G401.6 (cell line): ENCODE results near the gene DLGAP5.

Source experiments
- FAIRE-seq: peaks from 2 replicates; lab custom pipeline; 2012; peaks lifted over from hg19 to GRCh38; lab: Jason Lieb, UNC

Gene DLGAP5

DNA sequence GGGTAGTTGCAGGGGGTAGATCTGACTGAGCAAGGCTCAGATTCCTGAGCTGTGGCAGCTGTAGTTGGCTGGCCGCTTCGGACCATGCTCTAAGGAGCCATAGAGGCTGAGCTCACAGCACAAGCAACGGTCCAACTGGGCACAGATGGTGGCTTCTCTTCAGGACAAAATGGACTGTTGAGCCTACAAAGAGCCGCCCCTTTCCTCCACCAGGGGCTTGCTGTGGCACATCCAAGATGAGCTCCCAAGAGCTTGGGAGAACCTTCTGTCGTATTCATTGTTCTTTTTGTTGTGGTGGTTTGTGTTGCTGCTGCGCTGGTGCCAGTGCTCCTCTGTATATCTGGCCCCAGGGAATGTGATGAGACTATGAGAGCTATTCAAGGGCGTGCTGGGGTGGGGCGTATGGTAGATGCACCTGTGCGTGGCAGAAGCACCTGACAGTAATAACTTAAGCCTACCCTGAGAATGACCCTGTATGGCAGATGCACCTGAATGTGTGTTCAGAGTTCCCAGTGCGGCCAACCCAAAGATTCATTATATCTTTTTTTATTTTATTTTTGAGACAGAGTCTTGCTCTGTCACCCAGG, 80.2 kb downstream of the DLGAP5 start:
- FAIRE-seq = no peak

DNA sequence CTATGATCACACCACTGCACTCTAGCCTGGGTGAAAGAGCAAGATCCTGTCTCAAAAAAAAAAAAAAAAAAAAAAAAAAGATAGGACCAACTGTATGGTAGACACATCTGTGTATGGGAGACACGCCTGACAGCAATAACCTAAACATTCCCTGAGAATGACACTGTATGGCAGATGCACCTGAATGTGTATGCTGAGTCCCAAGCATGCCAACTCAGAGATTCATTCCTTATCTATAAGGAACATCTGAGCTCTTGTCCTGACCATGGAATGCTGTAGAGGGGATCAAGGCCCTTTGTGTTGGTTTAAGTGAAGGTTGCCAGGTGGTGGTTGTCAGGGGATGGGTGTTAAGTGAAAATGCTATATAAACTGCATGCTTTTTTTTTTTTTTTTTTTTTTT, 81.5 kb downstream of the DLGAP5 start:
- FAIRE-seq = no peak

DNA sequence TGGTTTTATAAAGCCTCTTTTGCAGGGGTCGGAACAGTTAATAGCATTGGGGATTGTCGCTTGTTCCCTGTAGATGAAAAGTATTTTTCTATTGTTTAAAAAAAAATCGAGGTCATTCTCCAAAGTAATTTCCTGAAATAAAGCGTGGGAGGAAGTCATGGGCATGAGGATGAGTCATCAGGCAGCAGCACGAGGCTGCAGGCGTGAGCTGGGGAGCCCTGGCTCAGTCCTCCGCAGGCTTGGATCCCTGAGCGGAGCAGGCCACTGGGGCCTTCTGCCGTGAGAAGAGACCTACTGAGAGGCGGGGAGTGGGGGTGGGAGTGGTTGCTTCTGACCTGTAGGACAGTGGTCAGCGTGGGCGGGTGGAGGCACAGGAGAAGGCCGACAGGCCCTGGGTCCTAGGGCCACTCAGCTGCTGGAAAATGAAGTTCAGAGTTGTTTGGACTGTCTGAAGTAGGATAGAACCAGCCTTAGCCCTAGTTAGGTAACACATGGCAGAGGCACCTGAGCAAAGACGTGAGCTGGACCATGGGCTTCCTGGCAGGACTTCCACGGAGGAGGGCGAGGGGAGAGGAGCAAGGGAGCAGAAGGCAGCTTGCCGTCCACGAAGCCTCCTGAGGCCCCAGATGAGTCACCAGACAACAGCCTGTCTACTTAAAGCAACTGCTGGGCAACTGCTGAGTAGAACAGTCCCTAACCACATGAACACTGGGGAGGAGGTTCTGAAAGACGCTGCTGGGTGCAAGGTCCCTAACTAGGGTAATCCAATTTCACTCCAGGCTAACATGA, 83.4 kb downstream of the DLGAP5 start:
- peak; percentile 36 for FAIRE-seq

DNA sequence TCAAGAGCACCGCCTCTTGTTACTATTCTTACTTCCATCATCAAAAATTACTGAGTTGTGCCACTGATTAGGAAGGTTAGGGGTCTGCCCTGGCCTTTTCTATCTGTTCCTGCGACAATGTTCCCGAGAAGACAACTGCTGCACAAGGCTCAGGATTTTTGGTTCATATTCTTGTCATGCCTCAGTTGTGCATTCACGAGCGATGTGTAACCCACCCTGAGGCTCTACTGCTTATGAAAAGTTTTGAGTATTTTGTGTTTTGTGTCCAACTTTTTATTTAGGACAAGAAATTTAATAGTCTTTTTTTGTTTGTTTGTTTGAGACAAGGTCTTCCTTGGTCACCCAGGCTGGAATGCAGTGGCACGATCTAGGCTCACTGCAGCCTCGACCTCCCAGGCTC, 85.4 kb downstream of the DLGAP5 start:
- FAIRE-seq = no peak

DNA sequence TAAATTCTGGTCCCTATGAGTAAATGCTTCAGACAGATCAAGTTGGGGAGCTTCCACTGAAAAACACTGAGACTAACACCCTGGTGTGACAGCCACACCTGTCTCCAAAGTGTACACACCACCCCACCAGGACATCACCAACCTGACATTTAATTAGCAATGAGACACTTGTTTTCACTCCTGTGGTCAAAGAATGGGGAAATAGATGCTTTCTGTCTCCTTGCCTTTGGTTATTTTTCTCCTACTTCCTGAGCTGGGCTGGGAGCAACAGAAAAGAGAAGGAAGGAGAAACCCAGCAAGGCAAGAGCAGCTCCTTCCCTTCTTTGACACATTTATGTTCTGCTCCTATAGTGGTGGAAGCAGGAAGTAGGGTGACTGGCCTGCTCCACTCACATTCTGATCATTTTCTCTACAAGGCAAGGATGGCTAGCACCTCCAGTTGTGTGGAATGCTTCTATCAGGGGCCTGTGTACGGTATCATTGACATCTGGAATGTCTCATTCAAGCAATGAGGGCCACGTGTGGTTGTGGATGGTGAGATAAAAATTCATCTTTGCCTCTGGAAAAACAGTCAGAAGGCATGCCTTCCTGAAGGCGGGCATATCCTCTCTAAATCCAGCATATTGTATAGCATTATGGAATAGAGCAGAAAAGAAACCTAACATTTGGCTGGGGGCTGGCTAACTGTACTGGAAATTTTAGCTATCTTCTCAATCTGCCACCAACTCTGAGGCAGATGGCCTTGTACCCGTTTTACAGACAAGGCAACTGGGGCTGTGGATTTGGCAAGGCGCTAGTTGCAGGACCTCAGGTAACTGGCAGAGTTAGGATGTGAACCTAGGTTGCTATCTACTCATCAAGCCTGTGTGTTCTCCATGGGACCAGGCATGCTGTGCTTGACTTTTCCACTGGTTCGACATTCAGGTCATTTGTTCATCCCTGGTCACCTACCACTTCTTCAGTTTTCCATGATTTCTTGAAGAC, 87.1 kb downstream of the DLGAP5 start:
- FAIRE-seq = no peak

DNA sequence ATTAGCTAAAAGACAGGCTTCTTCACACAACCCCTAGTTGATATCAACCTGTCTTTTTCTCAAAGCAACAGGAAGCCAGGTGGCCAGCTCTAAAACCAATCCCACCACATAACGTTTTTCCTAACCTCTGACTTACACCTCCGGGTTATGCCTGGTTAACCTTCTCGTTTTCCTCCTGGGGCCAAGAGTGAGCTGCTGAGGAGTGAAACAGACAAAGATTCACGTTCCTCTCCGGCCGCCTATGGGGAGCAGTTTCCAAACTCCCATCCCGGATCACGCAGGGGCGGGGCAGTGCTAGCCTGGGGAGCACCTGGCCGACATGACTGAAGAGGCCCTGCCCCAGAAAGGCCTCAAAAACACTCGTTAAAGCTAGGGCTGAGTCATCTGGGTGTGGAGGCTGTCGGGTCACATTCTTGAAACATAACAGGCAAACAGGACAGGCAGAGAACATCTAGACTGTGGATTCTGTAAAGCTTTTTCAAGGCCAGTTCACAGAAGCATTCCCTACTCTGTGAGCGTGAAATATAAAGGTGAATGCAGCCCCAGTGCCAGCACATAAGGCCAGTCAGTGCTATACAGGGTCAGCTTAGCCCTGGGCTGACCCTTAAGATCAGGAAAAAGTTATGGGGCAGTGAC, 88.3 kb downstream of the DLGAP5 start:
- FAIRE-seq = peak; percentile 89

DNA sequence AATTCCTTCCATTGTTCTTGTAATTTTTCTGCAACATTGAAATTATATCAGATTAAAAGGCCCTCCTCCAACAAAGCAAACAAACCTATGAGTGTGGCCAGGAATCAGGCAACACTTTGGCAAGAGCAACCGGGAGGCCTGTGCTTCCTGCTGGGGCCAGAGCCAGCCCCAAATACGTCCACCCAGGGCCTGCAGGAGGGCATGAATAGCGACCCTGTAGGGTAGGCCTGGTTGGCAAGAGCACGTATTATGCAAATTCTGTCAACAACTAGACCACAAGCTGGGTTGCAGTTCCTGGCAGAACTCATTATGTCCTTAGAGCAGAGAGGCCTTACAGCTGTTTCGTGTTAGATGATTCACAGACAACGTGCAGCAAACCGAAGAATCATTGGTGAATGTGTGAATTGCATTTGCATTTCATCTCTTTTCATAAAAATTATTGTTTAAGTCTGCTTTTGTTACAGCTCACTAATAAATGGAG, 89.2 kb downstream of the DLGAP5 start:
- FAIRE-seq = peak; percentile 54

DNA sequence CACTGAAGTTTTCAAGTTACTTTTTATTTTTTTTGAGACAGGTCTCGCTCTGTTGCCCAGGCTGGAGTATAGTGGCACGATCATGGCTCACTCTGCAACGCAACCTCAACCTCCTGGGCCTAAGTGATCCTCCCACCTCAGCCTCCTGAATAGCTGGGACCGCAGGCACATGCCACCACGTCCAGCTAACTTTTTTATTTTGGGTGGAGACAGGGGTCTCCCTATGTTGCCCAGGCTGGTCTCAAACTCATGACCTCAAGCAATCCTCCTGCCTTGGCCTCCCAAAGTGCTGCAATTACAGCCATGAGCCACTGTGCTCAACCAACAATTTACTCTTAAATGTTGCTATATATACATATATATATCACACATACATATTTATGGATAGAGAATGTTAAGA, 89.7 kb downstream of the DLGAP5 start:
- no peak for FAIRE-seq

DNA sequence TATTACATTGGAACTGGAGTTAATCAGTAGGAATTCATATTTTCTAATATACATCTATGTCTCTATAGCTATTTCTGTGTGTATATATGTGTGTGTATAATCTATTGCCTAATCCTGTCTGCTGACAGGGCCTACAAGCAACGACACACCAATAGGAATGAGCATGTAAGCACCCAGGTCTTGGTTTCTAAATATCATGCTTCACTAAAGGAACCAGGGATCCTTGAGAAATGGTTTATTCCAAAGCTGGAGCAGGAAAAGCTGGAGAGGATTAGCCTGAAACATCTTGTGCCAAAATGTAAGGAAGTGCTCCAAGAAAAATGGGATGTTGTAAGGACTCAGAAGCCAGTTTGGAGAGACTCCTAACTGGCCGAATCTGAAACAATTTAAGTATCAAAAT, 91.6 kb downstream of the DLGAP5 start:
- no peak for FAIRE-seq

DNA sequence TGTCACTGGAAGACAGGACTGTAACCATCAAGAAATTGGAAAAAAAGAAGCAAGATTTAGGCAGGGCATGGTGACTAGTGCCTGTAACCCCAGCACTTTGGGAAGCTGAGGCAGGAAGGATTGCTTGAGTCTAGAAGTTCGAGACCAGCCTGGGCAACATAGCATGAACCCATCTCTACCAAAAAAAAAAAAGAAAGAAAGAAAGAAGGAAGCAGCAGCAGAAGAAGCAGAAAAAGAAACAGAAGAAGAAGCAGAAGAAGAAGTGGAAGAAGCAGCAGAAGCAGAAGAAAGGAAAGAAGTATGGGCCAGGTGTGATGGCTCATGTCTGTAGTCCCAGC, 92.9 kb downstream of the DLGAP5 start:
- FAIRE-seq = no peak
